HG02938 (cell line): ENCODE measurements around the gene INSR.
A peak's percentile ranks its signal among the peaks of the same experiment; 100 is the strongest.
"Not testable (repeated sequence)": the region's sequence is repeated elsewhere in the genome, so short reads cannot be mapped to it uniquely, and the experiment has no call there.

Experiments
- ATAC-seq: cut with Tn5 transposase; IDR thresholded peaks from one replicate; pipeline ENCODE4 v1.9.1; 2021; ENCODE audit warnings: mild to moderate bottlenecking, moderate library complexity; ENCODE audit not compliant: unreplicated experiment

INSR gene

GRCh38 chr19:7293762-7294557 lies at the start of gene INSR:
Gene INSR (minus strand): TSS chr19:7294414. CDS start chr19:7293891, 523 bp downstream.
- no peak for ATAC-seq

- no peak for ATAC-seq
Observed at GRCh38 chr19:7342143-7342542, 47.9 kb upstream of the INSR start.

GRCh38 chr19:7340959-7341837 lies 47.0 kb upstream of the INSR start:
- ATAC-seq: no peak

- peak; percentile 69 for ATAC-seq
Observed at GRCh38 chr19:7337380-7338194, 43.4 kb upstream of the INSR start.

GRCh38 chr19:7336321-7336973 lies 42.2 kb upstream of the INSR start:
- no peak for ATAC-seq

- ATAC-seq: no peak
Observed at GRCh38 chr19:7333198-7334118, 39.2 kb upstream of the INSR start.

- ATAC-seq: no peak
Observed at GRCh38 chr19:7331446-7331845, 37.2 kb upstream of the INSR start.

- ATAC-seq: no peak
Observed at GRCh38 chr19:7328647-7329046, 34.4 kb upstream of the INSR start.

GRCh38 chr19:7327802-7328201 lies 33.6 kb upstream of the INSR start:
- no peak for ATAC-seq

GRCh38 chr19:7326105-7326877 lies 32.1 kb upstream of the INSR start:
- no peak for ATAC-seq

- ATAC-seq: no peak
Observed at GRCh38 chr19:7318176-7318575, 24.0 kb upstream of the INSR start.

- no peak for ATAC-seq
Observed at GRCh38 chr19:7312816-7313215, 18.6 kb upstream of the INSR start.

GRCh38 chr19:7311911-7312310 lies 17.7 kb upstream of the INSR start:
- ATAC-seq: no peak

- not testable (repeated sequence) for ATAC-seq
Observed at GRCh38 chr19:7308327-7308726, 14.1 kb upstream of the INSR start.

- no peak for ATAC-seq
Observed at GRCh38 chr19:7307590-7308218, 13.5 kb upstream of the INSR start.

- ATAC-seq: no peak
Observed at GRCh38 chr19:7304200-7304599, 10.0 kb upstream of the INSR start.

GRCh38 chr19:7303470-7303869 lies 9.3 kb upstream of the INSR start:
- no peak for ATAC-seq

- no peak for ATAC-seq
Observed at GRCh38 chr19:7301525-7301924, 7.3 kb upstream of the INSR start.
